ENCODE data around the gene WDR37.
A peak's percentile ranks its signal among the peaks of the same experiment; 100 is the strongest.
"Not testable (repeated sequence)": the region's sequence is repeated elsewhere in the genome, so short reads cannot be mapped to it uniquely, and the experiment has no call there.

The WDR37 gene

GRCh38 chr10:1043532-1043995, 12.6 kb upstream of the WDR37 start:
- peak; percentile 58 for DNase-seq

- DNase-seq = no peak
Observed at GRCh38 chr10:1044146-1044545, 12.0 kb upstream of the WDR37 start.

GRCh38 chr10:1044964-1045363, 11.2 kb upstream of the WDR37 start:
- DNase-seq = no peak

DNA sequence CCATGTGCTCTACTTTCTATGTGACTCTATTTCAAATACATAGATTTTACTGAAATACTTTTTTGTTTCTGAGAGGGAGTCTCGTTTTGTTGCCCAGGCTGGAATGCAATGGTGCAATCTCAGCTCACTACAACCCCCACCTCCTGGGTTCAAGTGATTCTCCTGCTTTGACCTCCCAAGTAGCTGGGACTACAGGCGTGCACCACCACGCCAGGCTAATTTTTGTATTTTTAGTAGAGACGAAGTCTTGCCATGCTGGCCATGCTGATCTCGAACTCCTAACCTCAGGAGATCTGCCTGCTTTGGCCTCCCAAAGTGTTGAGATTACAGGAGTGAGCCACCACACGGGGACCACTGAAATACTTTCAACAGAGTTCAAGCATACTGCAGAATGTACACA, 10.8 kb upstream of the WDR37 start:
- DNase-seq = no peak

GRCh38 chr10:1047937-1048336, 8.2 kb upstream of the WDR37 start:
- DNase-seq = no peak

GRCh38 chr10:1048349-1048731, 7.8 kb upstream of the WDR37 start:
- DNase-seq = peak; percentile 76

DNA sequence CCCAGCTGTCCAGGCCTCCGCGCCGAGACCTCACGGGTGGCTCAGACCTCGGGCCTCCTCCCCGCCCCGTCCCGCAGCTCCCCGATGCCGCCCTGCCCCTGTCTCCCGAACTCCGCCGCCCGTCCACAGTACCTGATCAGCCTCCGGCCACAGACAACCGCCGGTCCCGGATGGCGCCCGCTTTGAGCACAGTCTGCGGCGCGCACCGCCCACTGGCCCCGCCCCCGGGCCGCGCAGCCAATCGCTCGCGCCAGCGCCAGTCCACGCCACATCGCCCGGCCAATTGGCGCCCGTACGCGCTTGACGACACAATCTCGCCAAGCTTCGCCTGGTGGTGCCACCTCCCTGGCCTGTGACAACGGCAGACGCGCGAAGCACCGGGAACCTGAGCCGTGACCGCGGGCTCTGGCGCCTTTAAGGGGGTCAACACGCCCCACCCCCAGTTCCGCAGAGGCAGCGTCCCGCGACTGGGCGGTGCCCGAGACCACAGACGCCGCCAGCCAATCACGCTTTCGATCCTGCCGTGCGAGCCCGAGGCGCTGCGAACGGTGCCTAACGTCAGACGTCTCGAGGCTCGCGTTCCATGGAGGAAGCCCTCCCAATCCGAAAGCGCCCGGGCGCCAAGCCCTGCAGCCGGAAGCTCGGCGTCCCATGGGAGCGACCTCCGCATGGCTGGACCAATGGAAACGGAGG, 7.3 kb upstream of the WDR37 start, which contains the start of gene IDI1:
Gene IDI1 (minus strand): TSS at position 388 of the 693 bp plus-strand sequence. CDS start 116 bp downstream, at position 272.
- DNase-seq = peak; percentile 98

DNA sequence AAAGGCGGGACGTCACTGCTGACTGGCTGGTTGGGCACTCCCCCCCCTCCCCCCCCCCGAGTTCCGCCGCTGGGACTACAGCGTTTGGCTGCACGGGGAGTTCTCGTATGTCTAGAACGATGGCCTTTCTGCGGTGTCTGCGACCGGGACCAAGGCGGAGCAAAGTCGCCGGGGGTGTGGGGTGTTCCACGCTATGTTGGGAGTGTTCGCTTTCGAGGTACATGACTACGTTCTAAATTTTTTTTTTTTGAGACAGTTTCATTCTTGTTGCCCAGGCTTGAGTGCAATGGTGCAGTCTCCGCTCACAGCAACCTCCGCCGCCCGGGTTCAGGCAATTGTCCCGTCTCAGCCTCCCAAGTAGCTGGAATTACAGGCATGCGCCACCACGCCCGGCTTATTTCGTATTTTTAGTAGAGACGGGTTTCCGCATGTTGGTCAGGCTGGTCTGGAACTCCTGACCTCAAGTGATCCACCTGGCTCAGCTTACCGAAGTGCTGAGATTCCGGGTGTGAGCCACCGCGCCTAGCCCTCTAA, 6.7 kb upstream of the WDR37 start:
- no peak for DNase-seq

DNA sequence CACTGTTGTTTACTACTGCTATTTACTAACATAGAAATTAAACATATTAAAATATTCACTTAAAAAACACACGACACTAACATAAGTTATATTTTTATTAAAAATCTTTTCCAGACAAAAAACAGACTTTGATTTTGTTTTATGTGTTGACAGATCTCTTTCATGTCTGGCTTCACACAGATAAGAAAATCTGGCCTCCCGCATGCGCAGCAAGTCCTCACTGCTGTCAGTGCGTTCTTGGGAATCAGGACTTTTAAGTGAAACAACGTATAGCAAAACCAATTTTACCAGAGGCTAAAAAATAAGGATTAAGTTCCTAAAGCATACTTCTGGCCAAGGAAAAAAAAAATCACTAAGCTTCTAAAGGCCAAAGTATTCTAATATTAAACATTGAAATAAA, 6.0 kb upstream of the WDR37 start:
- no peak for DNase-seq

DNA sequence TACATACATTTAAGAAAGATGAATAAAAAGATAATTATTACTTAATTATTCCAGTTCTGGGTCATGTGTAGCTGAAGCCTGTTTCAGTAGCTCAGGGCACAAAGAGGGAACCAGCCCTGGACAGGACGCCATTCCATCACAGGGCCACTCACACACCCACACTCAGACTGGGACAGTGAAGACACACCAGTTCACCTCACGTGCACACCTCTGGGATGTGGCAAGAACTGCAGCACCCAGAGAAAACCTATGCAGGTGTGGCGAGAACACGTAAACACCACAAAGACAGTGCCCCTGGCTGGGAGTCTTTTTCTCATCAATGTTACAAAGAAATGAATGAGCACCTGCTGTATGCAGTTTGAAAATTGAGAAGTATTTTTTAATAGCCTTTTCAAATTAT, 5.6 kb upstream of the WDR37 start:
- DNase-seq = peak; percentile 59

- no peak for DNase-seq
Observed at GRCh38 chr10:1054684-1055083, 1.5 kb upstream of the WDR37 start.

DNA sequence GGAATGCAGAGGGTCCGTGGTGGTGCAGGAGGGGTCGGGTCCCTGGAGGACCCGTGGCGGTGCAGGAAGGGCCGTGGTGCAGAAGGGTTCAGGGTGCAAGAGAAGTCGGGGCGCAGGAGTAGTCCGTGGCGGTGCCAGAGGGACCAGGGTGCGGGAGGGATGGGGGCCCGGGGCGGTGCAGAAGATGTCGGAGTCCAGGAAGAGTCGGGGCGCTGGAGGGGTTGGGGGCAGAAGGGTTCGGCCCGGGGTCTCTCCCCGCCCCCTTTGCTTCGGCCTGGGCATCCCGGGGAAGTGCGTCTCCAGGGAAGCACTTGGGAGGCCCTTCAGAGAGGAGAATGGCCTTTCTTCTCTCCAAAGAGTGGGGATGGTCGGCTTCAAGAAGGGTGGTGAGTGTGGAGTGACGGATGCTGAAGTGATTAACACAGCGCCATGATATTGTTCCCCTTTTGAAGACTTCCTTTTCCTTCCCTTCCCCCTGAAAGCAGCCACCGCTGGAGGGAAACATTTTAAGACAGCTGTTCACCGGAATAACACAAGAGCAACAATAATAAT, 997 bp downstream of the WDR37 start:
- DNase-seq = peak; percentile 19

DNA sequence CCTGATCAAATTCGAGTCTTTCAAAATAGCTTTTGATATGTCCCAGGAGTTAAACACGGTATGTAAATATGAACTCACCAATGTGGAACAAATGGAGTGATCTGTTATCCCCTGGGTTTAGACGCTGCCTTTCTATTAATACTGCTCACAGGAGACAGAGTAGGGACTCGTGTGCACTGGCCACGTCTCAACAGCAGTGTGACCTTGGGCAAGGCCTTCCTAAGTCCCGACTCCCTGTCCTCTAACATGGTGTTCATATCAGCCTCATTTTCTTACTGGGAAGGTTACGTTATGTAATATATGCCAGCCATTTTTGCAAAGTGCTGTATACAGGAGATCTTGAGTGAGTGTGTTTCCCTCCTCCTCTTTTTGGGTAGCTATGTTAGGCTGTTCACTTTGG, 1.8 kb downstream of the WDR37 start:
- no peak for DNase-seq

GRCh38 chr10:1059902-1060301, 3.7 kb downstream of the WDR37 start:
- no peak for DNase-seq

DNA sequence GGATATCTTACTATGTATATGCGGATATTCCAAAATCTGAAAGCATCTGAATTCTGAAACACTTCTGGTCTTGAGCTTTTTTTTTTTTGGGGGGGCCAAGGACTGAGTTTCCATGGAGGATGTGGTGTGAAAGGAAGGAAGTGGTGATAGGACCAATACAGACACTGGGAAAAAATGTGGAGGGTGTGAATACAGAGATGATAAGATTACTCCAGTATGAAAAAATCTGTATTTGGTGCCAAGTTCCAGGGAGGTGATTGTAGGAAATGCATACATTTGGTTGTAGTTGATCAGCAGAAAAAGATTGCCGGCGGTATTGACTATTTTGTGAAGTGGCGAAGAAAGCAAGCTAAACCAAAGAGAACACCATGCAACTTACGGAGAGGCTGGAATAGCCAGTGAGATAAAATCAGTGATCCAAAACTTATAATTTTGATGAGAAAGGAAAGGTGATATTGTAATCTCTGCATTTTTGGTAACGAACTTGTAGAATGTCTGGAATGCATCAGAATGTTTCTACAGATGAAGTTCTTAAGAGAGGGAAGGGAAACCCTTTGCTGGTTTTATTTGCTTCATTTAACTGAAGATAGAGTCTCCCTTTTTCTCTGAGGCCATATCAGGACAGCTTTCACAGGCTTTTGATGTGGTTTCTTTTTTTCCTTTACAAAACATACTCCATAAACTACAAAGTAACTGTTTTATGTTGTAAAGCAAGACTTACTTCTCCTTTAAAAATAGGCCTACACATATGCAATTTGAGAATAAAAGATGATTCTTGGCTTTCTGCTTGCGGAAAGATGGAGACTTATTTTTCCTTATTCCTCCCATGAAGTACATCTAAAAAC, 6.0 kb downstream of the WDR37 start:
- no peak for DNase-seq

DNA sequence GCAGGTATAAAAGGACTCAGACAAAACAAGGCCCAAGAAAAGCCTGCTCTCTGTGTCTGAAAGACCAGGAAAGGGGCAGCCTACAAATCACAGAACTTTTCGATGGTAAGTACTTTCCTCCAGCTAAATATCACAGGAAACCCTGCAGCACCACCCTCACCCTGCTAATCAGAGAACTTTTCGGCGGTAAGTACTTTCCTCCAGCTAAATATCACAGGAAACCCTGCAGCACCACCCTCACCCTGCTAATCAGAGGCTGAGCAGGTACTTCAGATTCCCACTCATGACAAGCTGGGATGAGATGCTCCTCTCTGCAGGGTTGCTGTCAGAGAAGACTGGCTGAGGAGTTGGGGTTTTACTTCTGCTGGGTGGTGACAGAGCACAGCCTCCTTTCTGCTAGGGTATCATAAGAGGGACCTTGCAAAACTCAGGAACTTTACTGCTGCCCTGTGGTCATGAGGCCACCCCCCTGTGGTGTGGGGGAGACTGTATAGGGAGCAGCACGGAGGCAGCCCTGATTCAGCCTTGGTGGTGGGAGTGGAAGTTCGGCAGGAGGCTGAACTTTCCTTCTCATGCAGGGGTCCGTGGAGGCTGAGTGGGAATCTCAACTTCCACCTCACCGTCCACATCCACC, 7.2 kb downstream of the WDR37 start:
- no peak for DNase-seq

- no peak for DNase-seq
Observed at GRCh38 chr10:1064964-1065247, 8.7 kb downstream of the WDR37 start.

DNA sequence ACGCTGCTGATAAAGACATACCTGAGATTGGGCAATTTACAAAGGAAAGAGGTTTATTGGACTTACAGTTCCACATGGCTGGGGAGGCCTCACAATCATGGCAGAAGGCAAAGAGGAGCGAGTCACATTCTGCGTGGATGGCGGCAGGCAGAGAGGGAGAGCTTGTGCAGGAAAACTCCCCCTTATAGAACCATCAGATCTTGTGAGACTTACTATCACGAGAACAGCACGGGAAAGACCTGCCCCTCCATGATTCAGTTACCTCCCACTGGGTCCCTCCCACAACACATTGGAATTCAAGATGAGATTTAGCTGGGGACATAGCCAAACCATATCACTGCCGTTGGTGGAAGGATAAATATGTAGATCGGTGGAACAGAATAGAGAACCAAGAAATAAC, 10.5 kb downstream of the WDR37 start:
- not testable (repeated sequence) for DNase-seq

DNA sequence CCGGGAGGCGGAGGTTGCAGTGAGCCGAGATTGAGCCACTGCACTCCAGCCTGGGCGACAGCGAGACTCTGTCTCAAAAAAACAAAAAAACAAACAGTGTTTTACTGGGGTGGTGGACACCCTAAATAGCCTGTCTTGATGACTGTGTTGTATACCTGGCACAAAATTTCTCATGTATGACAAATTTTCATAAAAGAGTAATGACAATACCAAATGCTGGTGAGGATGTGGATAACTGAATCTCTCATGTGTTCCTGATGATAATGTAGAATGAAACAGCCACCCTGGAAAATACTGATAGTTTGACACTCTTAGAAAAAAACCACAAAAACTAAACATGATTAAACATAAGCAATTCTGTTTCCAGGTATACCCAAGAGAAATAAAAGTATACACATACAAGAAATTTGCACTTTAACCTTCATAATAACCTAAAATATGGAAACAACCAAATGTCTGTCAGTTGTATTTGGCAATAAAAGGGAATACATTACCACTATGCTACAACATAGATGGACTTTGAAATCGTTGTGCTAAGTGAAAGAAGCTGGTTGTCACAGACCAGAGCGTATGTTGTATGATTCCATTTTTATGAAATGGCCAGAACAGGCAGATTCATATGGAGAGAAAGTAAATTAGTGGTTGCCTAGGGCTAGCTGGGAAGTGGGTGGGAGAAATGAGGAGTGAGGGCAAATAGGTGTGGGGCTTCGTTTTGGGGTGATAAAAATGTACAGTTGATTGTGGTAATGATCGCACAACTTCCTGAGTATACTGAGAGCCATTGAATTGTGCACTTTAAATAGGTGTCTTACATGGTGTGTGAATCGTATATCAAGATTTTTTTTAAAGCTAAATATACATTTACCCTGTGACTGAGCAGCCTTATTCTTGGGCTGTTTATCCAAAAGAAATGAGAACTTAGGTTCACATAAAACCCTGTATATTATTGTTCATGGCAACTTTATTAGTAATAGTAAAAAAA, 12.5 kb downstream of the WDR37 start:
- no peak for DNase-seq

DNA sequence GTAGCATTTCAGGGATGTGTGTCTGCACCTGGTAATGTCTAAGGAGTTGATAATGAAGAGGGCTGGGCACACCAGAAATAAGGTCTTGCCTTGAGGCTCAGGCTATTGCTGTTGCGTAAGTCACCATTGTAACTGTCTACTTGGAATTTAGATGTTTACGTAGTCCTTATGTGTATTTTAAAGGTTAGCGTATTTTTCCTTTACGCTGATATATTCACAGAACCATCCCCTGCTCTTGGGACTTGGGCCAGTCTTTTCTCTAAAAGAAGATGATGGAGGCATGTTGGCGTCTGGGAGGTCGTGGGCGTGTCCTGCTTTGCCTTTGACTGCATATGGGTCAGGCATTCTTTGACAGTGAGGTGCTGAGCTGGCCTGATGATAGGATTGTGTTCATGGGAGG, 14.7 kb downstream of the WDR37 start:
- no peak for DNase-seq

DNA sequence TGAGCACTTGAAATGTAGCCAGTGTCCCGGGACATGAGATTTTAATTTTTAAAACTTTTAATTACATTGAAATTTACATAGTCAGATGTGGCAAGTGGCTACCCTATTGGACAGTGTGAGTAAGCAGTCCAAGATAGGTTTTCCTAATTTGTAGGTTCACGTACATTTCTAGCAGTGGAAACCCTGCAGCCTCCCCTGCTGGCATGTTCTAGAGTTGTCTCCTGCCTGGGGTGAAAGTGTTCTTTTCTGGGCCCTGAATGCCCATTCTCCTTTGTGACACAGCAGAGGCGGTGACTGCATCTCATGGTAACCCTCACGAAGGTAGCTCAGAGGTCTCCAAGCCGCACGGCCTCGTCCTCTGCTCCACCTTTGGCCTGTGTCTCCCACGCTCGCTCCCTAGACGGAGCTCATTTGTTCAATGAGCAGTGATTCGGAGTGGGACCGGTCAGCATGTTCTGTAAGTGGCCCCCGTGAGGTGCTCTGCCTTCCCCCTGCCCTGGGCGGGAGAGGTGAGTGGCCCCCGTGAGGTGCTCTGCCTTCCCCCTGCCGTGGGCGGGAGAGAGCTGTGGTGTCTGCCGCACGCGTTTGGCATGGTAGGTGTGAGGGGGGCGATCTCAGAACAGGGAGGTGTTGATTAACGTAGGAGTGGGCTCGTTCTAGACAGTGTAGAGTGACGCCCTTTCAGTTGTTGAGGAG, 18.0 kb downstream of the WDR37 start:
- DNase-seq = no peak

Data from CD4-positive, alpha-beta T cell treated with Interferon gamma for 1 hour (primary cell).